ENCODE measurements around the gene NWD2.
"Not testable (repeated sequence)": the region's sequence is repeated elsewhere in the genome, so short reads cannot be mapped to it uniquely, and the experiment has no call there.

The NWD2 gene

GRCh38 chr4:37473807-37474206, 229.3 kb downstream of the NWD2 start:
- no peak for FAIRE-seq

- no peak for FAIRE-seq
Measured at GRCh38 chr4:37475087-37475486, 230.5 kb downstream of the NWD2 start.

GRCh38 chr4:37475776-37476175, 231.2 kb downstream of the NWD2 start:
- peak; percentile 50 for FAIRE-seq

DNA sequence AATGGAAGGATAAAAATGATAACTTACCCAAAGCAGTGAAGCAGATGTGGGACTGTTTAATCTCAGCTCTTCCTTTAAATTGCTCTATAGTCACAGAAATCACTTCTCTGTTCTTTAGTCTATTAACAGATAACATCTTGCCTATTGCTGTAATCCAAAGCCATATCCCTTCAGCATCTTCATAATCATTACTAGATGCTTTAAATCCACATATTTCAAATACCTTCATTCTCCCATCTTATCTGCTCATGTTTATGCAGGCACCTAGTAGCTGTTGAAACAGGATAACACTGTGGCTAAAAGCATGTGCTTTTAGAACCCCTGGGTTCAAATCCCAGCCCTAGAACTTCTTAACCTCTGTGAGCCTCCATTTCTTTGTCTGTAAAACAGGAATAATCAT, 231.7 kb downstream of the NWD2 start:
- FAIRE-seq: no peak

- FAIRE-seq: no peak
Measured at GRCh38 chr4:37476691-37477090, 232.1 kb downstream of the NWD2 start.

DNA sequence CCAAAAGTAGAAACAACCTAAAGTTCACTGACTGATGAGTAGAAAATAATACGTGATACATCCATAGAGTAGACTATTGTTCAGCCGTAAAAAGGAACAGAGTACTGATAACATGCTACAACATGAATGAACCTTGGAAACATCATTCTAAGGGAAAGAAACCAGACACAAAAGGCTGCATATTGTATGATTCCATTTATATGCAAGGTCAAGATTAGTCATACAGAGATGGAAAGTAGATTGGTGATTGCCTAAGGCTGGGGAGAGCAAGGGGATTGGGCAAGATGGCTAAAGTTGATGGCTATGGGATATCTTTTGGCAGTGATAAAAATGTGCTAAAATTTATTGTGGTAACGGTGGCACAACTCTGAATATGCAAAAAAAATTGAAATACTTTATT, 232.6 kb downstream of the NWD2 start:
- FAIRE-seq: no peak

GRCh38 chr4:37478151-37478550, 233.6 kb downstream of the NWD2 start:
- FAIRE-seq: no peak

DNA sequence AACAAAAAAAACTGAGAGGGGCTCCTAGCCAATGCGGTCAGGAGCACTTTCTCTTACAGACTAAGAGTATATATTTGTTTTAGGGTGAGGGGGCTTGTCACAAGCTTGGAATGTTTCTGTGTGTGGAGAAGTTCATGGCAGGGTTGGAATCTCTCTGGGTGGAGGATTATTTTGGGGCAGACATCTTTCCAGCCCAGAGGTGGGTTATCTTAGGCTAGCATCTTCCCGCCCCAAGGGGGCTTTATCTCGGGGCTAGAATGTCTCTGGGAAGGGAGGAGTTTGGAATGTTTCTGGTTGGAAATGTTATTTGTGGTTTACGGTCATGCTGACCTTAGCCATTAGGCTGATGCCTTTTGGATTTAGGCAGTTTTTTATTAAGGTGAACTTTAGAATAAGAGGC, 236.0 kb downstream of the NWD2 start:
- peak; percentile 96 for FAIRE-seq

GRCh38 chr4:37481547-37482122, 237.1 kb downstream of the NWD2 start:
- FAIRE-seq: no peak

GRCh38 chr4:37482236-37482913, 237.8 kb downstream of the NWD2 start:
- no peak for FAIRE-seq

DNA sequence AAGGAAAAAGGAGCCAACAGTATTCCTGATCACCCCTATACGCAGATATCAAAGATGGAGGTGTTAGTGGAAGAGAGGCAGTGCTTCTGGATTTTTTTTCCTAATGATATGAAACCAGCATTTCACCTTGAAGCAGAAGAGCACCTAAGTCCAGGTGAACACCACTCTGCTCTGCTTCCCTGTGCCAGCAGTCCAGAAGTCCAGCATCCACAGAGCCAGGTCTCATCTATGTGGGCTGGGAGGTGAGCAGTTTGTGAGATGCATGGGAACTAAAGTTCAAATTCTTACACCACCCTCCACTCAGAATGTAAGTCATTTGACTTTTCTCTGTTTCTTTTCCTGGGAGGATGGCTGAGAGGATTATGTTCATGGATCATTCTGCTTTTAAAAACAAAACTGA, 239.1 kb downstream of the NWD2 start:
- no peak for FAIRE-seq

DNA sequence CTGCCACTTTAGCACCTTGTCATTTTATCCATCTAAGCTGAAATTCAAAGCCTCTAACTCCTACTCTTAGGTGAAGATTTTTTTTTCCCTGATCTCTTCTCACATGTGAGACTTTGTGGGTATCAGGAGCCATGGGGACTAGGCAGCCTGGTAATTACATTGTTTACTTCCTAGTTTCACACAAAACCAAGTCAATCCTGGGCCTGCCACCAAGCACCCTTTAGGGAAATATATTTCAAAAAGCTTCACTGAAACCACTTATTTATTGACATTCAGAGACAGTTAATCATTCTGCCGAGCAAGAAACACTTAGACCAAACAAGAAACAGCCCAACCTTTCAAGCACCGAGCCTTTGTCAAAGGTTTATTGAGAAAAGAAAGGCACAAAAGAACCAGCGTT, 241.6 kb downstream of the NWD2 start:
- FAIRE-seq: no peak

GRCh38 chr4:37487668-37488067, 243.1 kb downstream of the NWD2 start:
- FAIRE-seq: no peak

DNA sequence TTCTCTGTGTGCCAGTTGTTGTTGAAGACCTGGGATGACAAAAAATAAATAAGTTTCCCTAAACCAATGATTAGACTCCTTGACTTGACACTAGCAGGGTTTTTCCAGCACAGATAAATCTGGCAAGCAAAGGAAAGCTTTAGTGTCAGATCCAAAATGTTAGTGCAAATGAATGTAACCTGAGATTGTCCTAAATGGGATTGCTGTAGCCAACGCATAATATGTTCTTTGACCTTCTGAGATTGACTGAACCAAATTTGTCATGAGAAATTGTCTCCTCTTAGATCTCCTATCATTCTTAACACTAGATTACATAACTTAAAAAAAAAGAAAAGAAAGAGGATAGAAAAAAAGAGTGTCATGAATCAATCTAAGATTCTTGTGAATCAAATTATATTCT, 245.2 kb downstream of the NWD2 start:
- no peak for FAIRE-seq

GRCh38 chr4:37490391-37491347, 246.1 kb downstream of the NWD2 start:
- FAIRE-seq: no peak

- not testable (repeated sequence) for FAIRE-seq
Measured at GRCh38 chr4:37495353-37495752, 250.8 kb downstream of the NWD2 start.

Measured in endometrium (tissue), 2 donors.